ENCODE results near the gene ULK2.
"Not testable (repeated sequence)": the region's sequence is repeated elsewhere in the genome, so short reads cannot be mapped to it uniquely, and the experiment has no call there.

ULK2 gene

DNA sequence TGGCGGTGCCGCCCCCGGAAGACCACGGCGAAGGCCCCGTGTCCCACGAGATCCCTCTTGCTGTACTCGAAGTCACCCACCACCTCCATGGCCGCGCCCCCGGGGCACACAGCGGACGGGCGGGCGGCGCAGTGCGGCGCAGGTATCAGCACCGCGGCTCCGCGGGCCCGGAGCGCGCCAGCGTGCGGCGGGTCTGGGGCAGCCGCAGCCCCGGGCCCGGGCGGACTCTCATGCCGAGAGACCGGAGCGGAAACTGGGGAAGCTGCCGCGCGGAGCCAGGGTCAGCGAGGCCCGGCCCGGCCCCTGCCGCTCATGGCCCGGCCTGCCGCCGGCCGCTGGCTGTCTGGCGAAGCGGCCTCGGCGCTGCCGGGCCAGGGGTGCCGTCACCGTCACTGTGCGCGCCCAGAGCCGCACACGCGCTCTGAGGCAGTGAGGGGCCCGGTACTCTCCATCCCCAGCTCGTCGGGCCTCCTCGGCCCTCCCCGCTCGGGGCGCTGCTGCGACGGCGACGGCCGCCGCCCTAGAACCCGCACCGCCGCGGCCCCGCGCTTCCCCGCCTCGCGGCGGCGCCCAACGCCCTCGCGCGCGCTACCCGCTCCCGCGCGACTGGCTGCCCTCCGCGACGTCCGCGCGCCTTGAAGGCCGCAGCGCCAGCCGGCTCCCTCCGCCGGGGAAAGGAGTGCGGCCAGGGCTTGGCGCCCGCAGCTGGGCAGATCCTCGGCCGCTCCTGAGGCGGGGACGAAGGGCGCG lies at the start of gene ULK2:
Gene ULK2 (minus strand): TSS at position 608 of the 750 bp plus-strand sequence. CDS start 519 bp downstream, at position 89.
- peak; percentile 34 to 56 for DNase-seq

DNA sequence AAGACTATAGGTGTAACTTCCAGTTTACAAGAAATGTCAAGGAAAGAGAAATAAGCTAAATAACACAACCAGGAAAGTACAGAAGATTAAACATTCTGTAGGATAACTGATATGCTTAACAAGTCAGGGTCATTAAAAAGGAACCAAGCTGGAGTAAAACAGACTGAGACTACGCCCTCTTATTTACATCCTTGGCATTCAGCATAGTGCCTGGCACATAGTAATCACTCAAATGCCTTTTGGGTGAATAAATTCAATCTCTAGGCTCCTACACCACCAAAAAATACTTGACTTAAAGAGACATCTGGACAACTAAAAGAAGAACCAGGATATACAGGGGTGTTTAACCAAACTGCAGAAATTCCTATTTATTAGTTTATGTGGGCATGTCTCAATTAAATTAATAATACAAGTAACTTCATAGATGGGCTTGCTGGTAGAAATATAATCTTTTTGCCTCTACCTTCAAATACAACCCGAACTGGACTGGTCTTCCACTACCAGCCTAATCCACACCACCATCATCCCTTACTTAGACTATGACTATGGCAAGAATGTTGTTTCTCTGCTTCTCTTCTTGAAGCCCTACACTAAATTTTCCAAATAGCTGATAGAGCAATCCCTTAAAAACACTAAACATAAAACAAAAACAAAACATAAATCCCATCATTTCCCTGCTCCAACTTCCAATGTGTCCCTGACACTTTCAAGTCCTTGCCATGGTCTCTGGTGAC lies 47.7 kb upstream of the ULK2 start:
- DNase-seq: no peak

DNA sequence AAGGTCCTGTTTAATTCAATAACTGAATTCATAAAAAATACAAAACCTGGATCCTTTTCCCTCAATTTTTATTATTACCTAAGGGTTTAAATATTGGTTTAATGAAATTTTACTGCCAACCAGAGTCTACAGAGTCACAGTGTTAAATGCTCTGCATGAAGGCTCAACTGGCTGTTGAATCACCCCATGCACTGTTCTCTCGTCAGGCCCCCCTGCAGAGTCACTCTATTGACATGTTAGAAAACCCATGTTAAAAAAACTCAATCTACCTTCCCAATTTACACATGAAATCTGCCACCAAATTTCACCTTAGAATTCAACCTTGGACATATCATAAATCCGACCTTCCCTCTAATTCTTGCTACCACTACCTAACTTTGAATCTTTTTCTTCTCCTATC lies 43.3 kb upstream of the ULK2 start:
- no peak for DNase-seq

DNA sequence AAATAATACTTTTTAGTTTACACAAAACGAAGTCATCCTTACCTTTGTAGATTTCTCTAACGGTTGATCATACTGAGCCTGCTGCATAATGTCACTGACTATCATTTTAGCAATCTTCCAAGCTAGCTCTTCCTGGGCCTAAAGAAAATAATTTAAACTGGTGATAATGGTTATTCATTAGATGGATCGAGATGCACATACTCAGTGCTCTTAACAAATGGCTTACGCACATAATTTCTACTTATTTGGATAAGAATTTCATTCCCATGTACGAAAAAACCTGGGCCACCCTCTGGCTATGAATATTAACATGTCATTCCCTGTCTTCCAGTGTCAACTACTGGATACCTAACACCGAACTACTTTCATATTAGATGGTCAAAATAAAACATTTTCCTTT lies 41.4 kb upstream of the ULK2 start:
- DNase-seq: no peak

DNA sequence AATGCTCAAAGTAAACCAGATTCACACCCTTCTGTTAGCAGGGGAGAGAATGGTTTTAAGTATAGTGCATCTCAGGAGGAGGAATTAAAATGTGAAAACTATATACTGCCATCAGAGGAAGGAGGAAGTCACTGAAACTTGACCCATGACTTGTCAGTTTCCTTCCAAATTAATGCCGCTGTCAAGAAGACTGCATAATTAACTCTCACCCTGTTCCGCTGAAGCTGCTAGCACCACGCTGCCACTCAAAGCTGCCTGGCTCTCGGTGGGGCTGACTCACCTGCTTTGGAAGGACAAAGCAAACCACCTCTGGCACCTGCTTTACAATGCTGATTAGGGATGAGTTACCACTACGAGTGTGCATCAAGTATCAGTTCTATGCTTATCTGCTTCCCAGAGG lies 37.8 kb upstream of the ULK2 start:
- DNase-seq: no peak

DNA sequence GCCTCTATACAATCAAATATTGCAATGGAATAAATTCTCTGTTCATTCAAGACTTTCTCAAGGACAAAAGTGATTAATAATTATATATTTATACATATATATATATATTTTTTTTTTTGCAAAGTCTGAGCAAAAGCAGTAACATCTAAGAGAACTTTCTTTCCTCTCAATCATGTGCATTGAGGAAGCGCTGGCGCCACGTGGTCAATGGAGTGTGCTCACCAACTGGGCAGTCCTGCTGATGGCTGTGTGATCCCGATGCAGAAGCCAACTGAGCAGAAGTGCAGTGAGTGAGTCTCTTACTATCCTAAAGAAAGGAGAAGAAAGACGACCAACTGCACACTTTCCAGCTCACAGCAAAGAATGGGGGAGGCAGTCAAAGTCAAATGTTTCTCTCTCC lies 37.2 kb upstream of the ULK2 start:
- no peak for DNase-seq

DNA sequence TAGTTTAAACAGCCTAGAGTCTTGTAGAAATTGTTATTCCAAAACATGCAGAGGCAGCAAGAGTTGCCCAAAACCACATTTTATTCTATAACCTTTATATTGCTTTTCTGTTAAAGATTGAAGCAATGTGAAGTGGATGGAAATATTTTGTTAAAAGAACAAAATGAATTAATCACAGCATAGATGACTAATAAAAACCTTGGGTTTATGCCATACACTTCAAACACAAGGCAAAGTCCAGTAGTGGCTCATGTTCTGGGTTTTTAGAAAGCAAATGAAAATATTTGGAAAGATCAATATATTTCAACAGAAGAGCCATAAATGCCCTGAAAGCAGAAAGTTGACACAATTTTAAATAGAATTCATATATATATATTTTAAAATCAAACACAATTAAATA lies 36.7 kb upstream of the ULK2 start:
- DNase-seq: no peak

DNA sequence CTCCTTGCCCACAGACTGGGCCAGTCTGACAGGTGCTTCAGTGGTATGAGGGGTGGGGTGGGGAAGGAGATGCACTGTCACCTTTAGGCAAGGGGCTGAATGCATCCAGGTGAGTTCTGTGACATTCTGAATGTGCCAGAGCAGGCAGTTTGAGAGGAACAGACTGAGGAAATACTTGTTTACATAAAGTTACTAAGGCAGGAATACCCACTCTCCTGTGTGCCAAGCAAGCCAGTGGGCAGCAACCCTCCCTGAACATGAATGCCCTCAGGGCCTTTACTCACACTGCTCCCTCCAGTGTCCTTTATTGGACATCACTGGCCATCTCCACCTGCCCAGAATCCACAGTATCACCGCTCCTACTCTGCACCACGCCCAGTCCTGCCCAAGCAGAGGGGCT lies 33.1 kb upstream of the ULK2 start:
- no peak for DNase-seq

DNA sequence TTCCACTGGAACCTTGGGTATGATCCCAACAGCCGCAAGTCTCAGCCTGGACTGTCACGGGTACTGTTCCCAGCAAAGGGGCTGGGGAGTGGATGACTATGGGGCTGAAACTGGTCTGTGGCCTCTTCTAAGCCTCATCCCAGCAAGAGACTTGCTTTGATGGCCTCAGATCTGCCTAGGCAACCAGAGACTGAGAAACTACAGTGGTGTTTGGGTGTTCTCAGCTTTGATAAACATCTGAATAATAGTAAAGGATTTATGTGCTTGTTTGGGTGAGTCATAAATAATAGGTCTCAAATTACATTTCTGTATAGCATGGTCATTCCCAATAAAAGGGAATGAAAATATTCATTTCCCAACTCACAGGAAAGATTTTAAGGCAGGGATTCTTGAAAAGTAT lies 30.2 kb upstream of the ULK2 start:
- DNase-seq: no peak

DNA sequence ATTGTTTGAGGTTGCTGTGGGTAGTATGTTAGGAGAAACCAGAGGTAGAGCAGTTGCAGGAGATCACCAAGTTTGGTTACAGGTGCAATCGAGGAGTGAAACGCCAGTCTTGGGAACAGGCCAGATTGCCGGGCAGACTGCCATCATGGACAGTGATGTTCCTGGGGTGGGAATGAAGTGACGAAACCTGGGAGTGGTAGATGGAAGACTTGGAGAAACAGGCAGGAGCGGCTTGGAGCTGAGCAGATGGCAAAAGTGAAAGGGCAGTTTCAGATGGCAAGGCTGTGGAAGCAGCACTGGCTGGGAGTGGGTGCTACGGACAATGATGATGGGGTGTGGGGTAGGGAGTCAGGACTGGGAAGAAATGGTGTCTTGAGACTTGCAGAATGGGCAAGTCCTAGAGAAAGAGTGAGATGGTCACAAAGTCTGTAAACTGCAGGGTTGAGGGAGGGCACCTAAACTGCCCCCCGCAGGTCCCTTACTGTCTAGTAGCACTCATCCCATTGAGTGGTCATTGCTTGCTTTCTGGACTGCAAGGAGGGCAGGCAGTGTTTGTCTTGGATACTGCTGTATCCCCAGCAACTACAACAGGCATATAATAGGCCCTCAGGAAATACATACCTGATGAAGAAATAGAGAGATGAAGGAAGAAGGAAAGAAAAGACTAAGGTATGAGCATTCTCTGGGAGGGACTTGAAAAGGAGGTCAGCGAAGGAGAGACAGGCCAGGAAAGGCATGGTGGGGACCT lies 29.5 kb upstream of the ULK2 start:
- no peak for DNase-seq

DNA sequence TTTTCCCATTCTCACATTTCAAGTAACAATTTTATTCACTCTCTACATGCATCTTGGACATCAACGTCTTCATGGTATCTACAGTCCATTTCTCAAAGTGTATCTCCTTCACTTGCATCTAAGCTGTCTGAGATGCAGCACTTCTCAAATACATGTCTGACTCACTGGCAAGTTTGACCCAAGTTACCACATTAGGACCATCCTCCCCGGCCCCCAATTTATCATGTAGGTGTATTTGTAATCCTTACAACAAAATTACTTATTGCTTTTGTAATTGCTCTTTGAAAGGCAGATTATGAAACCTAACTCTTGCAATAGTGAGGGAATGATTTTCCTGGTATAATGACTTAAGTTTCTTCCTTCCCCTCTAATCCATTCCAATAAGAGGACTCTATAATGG lies 28.9 kb upstream of the ULK2 start:
- no peak for DNase-seq

DNA sequence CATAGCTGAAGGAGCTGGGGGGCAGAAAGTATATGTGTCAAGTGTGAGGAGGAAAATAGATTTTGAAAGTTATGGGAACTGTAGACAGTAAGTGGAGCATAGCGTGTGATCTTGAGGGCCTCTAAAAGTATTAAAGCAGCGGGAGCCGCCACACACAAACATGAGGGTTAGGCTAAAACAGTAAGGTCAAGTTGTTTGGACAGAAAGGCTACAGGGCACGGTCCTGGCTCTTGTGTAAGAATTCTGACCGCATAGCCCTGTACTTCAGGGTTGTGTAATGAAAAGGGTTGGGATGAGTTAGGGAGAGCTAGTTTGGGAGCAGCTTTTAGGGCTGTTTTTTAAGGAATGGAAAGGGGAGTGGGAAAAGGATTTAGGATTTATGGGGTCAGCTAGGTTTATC lies 22.8 kb upstream of the ULK2 start:
- not testable (repeated sequence) for DNase-seq

DNA sequence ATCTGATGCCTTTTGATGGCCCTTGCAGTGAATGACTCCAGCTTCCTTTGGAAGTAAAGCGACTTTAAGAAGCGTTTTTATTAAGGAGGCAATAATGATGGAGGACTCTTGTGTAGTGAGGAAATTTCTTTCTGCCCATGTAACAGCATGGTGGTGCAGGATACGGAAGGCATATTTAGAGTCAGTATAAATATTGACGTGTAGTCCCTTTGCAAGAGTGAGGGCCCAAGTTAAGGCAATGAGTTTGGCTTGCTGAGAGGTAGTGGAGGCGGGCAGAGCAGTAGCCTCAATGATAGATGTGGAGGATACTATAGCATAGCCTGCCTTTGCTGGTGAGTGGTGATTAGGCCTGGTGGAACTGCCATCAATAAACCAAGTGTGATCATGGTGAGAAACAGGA lies 22.3 kb upstream of the ULK2 start:
- not testable (repeated sequence) for DNase-seq

DNA sequence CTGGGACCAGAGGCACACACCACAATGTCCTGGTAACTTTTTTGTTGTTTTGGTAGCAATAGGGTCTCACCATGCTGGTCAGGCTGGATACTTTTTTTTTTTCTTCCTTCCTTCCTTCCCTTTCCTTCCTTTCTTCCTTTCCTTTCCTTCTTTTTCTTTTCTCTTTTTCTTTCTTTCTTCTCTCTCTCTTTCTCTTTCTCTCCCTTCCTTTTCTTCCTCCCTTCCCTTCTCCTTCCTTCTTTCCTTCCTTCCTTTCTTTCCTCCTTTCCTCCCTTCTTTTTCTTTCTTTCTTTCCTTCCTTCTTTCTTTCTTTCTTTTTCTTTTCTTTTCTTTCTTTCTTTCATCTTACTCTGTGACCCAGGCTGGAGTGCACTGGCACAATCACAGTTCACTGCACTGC lies 18.4 kb upstream of the ULK2 start:
- no peak for DNase-seq

DNA sequence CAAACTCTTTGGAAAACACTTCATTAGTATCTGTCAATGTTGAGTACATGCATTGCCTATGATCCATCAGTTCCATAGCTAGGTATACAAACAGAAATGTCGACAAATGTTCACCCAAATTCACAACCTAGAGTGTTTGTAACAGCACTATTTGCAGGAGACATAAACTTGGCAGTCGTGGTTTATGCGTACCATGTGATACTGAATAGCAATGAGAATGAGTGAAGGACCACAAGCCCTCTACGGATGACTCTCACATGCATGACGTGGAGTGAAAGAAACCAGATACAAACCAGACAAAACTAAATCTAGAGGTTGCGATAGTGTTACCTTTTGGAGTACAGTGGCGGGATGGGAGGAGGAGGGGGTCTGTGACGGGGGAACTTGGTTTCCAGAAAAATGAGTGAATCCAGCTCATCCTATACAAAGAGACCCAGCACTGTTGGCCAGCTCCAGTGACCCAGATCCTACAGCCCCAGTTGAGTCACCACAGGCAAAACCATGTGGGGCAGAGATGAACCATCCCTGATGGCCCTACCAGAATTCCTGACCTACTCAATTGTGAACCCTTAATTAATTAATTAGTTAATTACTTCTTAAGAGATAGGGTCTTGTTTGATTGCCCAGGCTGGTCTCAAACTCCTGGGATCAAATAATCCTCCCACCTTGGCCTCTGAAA lies 15.9 kb upstream of the ULK2 start:
- no peak for DNase-seq

DNA sequence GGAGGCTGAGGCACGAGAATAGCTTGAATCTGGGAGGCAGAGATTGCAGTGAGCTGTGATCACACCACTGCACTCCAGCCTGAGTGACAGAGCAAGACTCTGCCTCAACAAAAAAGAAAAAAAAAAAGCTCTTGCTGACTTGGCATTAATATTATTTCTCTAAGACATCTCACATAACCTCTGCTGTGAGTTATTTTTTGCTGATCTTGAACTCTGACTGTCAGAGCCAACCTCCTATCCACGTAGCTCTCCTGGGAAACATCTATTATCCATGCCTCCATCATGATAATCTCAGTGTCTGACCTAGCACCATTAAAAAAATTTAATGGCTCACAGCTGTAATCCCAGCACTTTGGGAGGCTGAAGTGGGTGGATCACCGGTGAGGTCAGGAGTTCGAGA lies 12.7 kb upstream of the ULK2 start:
- DNase-seq: no peak

DNA sequence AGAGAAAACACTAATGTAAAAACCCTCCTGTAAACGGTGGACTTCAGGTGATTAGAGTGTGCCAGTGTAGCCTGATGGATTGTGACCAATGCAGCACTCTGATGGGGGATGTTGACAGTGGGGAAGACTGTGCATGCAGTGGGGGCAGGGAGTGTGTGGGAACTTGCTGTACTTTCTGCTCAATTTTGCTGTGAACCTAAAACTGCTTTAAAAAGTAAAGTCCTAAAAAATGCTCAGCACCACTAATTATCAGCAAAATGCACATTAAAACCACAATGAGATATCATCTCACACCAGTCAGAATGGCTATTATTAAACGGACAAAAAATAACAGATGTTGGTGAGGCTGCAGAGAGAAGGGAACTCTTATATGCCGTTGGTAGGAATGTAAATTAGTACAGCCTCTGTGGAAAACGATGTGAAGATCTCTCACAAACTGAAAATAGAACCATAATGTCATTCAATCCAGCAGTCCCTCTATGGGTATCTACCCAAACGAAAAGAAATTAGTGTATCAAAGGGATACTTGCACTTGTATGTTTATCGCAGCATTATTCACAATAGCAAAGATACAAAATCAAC lies 9.7 kb upstream of the ULK2 start:
- no peak for DNase-seq

DNA sequence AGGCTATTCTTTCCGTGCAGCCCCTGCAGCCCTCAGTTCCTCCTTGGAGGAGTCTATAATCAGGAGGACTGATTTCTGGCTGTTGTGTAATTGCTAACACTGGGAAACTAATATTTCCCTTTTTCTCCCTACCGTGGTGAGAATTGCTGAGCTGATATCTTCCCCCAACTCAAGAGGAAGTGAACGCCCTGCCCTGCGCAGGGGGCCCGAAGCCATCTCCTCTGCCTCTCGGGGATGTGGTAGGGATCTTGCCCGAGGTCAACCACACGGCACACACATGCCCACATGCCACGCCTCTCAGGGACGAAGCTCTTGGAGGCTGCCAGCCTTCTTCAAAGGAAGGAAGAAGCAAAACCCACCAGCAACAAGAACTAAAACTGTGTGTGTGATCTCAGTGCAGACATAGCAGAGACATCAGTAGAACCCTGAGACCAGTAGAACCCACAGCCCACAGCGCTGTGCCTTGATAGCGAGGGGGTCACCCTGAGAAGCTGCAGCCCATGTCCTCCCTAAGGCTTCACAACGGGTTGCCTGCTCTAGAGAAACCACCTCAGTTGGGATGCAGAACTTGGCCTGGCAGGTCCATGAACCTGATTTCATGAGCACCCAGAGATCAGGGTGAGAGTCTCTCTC lies 8.9 kb upstream of the ULK2 start:
- DNase-seq: peak in 1 of 2 experiments; percentile 20

DNA sequence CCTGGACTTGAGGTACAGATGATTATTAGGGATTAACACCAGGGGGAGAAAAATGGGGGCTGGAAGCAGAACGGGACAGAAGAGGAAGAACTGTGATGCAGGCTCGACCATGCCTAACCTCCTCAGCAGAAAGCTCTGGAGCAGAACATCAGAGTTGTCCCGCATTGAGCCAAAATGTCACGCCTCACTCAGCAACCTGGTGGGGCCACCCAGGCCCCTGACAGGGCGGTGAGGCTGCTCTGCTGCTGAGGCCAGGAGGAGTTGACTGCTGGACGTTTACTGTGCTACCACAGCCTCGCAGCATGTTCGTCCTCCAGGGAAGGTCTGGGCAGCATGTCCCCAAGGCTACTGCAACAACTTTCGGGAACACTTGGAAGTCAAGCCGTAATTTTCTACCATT lies 6.5 kb upstream of the ULK2 start:
- no peak for DNase-seq

DNA sequence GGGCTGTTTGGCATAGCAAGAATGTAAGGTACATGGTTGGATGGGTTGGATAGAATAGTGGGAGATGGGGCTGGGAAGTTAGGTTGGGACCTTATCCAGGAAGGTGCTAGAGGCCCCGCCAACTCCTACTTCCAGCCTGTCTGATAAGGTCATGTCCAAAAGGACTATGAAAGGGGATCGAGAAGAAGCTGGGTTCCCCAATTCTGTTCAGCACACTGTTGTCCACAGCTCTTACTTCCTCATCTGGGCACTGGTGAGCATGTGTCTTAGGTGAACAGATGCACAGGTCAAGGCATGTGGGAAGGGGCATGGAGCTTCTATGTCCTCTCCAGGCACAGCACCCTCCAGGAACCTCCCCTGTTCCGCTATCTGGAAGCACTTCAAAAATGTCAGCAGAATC lies 5.6 kb upstream of the ULK2 start:
- DNase-seq: no peak

DNA sequence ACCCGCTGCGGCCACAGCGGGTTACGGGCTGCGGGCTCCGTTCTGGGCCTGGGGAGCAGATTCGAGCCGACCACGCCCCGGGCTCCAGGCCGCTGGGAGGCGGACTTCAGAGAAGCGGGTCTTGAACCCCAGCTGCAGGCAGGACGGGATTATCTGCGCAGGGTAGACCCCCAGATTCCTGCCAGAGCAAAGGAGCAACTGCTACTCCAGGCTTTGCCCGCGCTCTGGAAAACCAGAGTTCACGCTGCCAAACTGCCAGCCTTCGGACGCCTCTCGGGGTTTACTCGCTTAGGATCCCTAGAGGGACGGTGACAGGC lies 301 bp upstream of the ULK2 start:
- DNase-seq: peak in 1 of 2 experiments; percentile 5

DNA sequence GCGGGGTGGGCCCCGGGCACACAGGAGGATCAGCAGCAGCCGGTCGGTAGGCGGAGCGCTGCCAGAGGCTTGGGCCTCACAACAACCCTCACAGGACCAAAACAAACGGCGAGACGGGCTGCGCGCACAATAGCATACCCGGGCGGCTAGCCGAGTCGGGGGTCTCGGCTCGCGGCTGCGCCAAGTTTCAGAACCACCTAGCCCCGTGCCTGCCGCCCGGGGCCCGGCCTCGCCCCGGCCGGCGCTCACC lies 732 bp downstream of the ULK2 start:
- DNase-seq: peak; percentile 25 to 42

DNA sequence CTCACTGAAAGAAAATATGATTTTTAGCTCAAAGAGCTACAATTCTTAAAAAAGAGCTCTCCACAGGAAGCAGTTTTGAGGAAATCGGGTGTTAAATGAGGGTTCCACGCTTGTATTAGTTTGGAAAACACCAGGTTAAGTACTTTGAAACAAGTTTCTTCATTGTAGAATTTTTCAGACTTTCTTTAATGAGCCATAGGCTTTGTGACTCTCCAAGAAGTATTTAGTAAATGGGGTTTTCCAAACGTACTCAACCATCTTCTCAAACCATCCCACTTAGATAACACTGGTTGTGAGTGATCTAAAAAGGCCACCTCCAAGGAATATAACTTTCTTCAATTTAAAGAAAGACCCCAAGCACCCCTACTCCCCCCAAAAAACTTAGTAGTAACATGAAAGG lies 2.7 kb downstream of the ULK2 start:
- DNase-seq: no peak

Measured in stimulated activated CD4-positive, alpha-beta T cell treated with anti-CD3 and anti-CD28 coated beads, Interleukin-4, amount 100 ng/mL, for 4 hours (primary cell).